Measurements from ENCODE around the gene UBE2B.
A peak's percentile ranks its signal among the peaks of the same experiment; 100 is the strongest.
"Not testable (repeated sequence)": the region's sequence is repeated elsewhere in the genome, so short reads cannot be mapped to it uniquely, and the experiment has no call there.

Gene UBE2B

GRCh38 chr5:134365604-134366003, 5.8 kb upstream of the UBE2B start:
- H3K36me3 ChIP-seq (ENCODE audit: low read length) = peaks cover 3% of the 10 kb centered on the region; the same call in 1 of the 2 replicates
- no peaks in the 10 kb centered on the region for H4K20me1 ChIP-seq (ENCODE audit: low read depth, low read length)
- H3K27ac ChIP-seq (ENCODE audit: low read depth, low read length) = no peak overlapping the region
- H3K4me2 ChIP-seq (ENCODE audit: low read depth, low read length, poor library complexity, severe bottlenecking) = peak overlapping the region; percentile 87
- H3K4me3 ChIP-seq (ENCODE audit: insufficient read depth, low read length, poor library complexity, severe bottlenecking) = no peak overlapping the region
- peaks cover 23% of the 10 kb centered on the region for H3K79me2 ChIP-seq (ENCODE audit: insufficient read depth, low read length)
- no peaks in the 10 kb centered on the region for H3K9me2 ChIP-seq (replicated peaks; ENCODE audit: insufficient read depth, low read length)
- peaks cover 7% of the 10 kb centered on the region; the same call in 1 of the 2 replicates for H3F3A ChIP-seq (ENCODE audit: insufficient read depth)
- no peak overlapping the region for H2AFZ ChIP-seq (ENCODE audit: low read depth, low read length, severe bottlenecking)
- no peaks in the 10 kb centered on the region for H3K27me3 ChIP-seq (ENCODE audit: low read length)
- H3K9ac ChIP-seq (ENCODE audit: low read length) = no peak overlapping the region
- TF ChIP-seq CTCF (IDR thresholded peaks at IDR 0.05; ENCODE audit: insufficient read depth, low read length, poor library complexity, severe bottlenecking) = no peak
- TF ChIP-seq EZH2phosphoT487 (conservative IDR thresholded peaks at IDR 0.05; ENCODE audit: low read length) = no peak
- H3K9me3 ChIP-seq (ENCODE audit: insufficient read depth, low read length) = no peaks in the 10 kb centered on the region

- Histone ChIP-seq H3K36me3 (ENCODE audit: low read length) (0 out of 2 replicates have a peak, but pooled peaks cover 3% of the 10 kb centered on the region), H3F3A (ENCODE audit: insufficient read depth) (peaks cover 7% of the 10 kb centered on the region; the same call in 1 of the 2 replicates), H3K9me3 (ENCODE audit: insufficient read depth, low read length) (no peaks in the 10 kb centered on the region), H3K27ac (ENCODE audit: low read depth, low read length) (peak overlapping the region; percentile 44), H2AFZ (ENCODE audit: low read depth, low read length, severe bottlenecking) (peak overlapping the region; percentile 99), H3K4me2 (ENCODE audit: low read depth, low read length, poor library complexity, severe bottlenecking) (peak overlapping the region; percentile 98), H3K9me2 (replicated peaks; ENCODE audit: insufficient read depth, low read length) (no peaks in the 10 kb centered on the region), H3K27me3 (ENCODE audit: low read length) (no peaks in the 10 kb centered on the region), H3K4me3 (ENCODE audit: insufficient read depth, low read length, poor library complexity, severe bottlenecking) (peak overlapping the region; percentile 94), H3K79me2 (ENCODE audit: insufficient read depth, low read length) (peaks cover 57% of the 10 kb centered on the region), H3K9ac (ENCODE audit: low read length) (peak overlapping the region; percentile 100), H4K20me1 (ENCODE audit: low read depth, low read length) (peaks cover 4% of the 10 kb centered on the region; the same call in 1 of the 2 replicates)
- TF ChIP-seq CTCF (IDR thresholded peaks at IDR 0.05; ENCODE audit: insufficient read depth, low read length, poor library complexity, severe bottlenecking) (no peak), EZH2phosphoT487 (conservative IDR thresholded peaks at IDR 0.05; ENCODE audit: low read length) (no peak)
Measured at GRCh38 chr5:134370311-134370870, 978 bp upstream of the UBE2B start.

- no peaks in the 10 kb centered on the region for H3K9me3 ChIP-seq (ENCODE audit: insufficient read depth, low read length)
- no peaks in the 10 kb centered on the region for H3K9me2 ChIP-seq (replicated peaks; ENCODE audit: insufficient read depth, low read length)
- peaks cover 6% of the 10 kb centered on the region; the same call in 1 of the 2 replicates for H3K36me3 ChIP-seq (ENCODE audit: low read length)
- peaks cover 7% of the 10 kb centered on the region; the same call in 1 of the 2 replicates for H3F3A ChIP-seq (ENCODE audit: insufficient read depth)
- TF ChIP-seq EZH2phosphoT487 (conservative IDR thresholded peaks at IDR 0.05; ENCODE audit: low read length) (no peak), CTCF (IDR thresholded peaks at IDR 0.05; ENCODE audit: insufficient read depth, low read length, poor library complexity, severe bottlenecking) (no peak)
- H3K27me3 ChIP-seq (ENCODE audit: low read length) = no peaks in the 10 kb centered on the region
- H3K9ac ChIP-seq (ENCODE audit: low read length) = peak overlapping the region; percentile 100
- peak overlapping the region; percentile 53 for H3K27ac ChIP-seq (ENCODE audit: low read depth, low read length)
- H3K4me3 ChIP-seq (ENCODE audit: insufficient read depth, low read length, poor library complexity, severe bottlenecking) = peak overlapping the region; percentile 94
- H3K4me2 ChIP-seq (ENCODE audit: low read depth, low read length, poor library complexity, severe bottlenecking) = peak overlapping the region; percentile 98
- peak overlapping the region; percentile 99 for H2AFZ ChIP-seq (ENCODE audit: low read depth, low read length, severe bottlenecking)
- peaks cover 54% of the 10 kb centered on the region for H3K79me2 ChIP-seq (ENCODE audit: insufficient read depth, low read length)
- H4K20me1 ChIP-seq (ENCODE audit: low read depth, low read length) = peaks cover 4% of the 10 kb centered on the region; the same call in 1 of the 2 replicates
Measured at GRCh38 chr5:134371834-134372340, 518 bp downstream of the UBE2B start.

- H3K27ac ChIP-seq (ENCODE audit: low read depth, low read length); H3K9me3 ChIP-seq (ENCODE audit: insufficient read depth, low read length); H2AFZ ChIP-seq (ENCODE audit: low read depth, low read length, severe bottlenecking); H3K9me2 ChIP-seq (replicated peaks; ENCODE audit: insufficient read depth, low read length); H4K20me1 ChIP-seq (ENCODE audit: low read depth, low read length); H3K4me3 ChIP-seq (ENCODE audit: insufficient read depth, low read length, poor library complexity, severe bottlenecking); H3F3A ChIP-seq (ENCODE audit: insufficient read depth); H3K36me3 ChIP-seq (ENCODE audit: low read length); H3K9ac ChIP-seq (ENCODE audit: low read length); H3K27me3 ChIP-seq (ENCODE audit: low read length): not testable (repeated sequence)
- H3K79me2 ChIP-seq (ENCODE audit: insufficient read depth, low read length) = peaks cover 68% of the 10 kb centered on the region
- H3K4me2 ChIP-seq (ENCODE audit: low read depth, low read length, poor library complexity, severe bottlenecking) = peak overlapping the region; percentile 11
Measured at GRCh38 chr5:134373633-134374032, 2.3 kb downstream of the UBE2B start.
